Parathyroid adenoma (tissue), 2 donors: ENCODE measurements around the gene ATP13A3.
A peak's percentile ranks its signal among the peaks of the same experiment; 100 is the strongest.

Experiments used
- H2AFZ ChIP-seq: fragments of 300-600 bp; sonication (generic); one replicate; pipeline ENCODE4 v1.7.0; 2017; ENCODE audit warnings: antibody characterized with exemption, mild to moderate bottlenecking
- H3K27ac ChIP-seq: fragments of 300-600 bp; sonication (generic); one replicate; pipeline ENCODE4 v1.7.0; 2017
- H3K27me3 ChIP-seq: fragments of 300-600 bp; sonication (generic); one replicate; pipeline ENCODE4 v1.7.0; 2017; ENCODE audit warnings: low read length; ENCODE audit not compliant: control insufficient read depth, insufficient read depth
- H3K36me3 ChIP-seq: fragments of 300-600 bp; sonication (generic); one replicate; pipeline ENCODE4 v1.7.0; 2017; ENCODE audit warnings: low read length; ENCODE audit not compliant: control insufficient read depth, insufficient read depth
- H3K4me1 ChIP-seq: fragments of 300-600 bp; sonication (generic); one replicate; pipeline ENCODE4 v1.7.0; 2017; ENCODE audit warnings: control low read depth
- H3K4me2 ChIP-seq: fragments of 300-600 bp; sonication (generic); one replicate; pipeline ENCODE4 v1.7.0; 2017; ENCODE audit warnings: low read length
- H3K4me3 ChIP-seq: fragments of 300-600 bp; sonication (generic); one replicate; pipeline ENCODE4 v1.7.0; 2017; ENCODE audit warnings: low read depth, low read length
- H3K79me2 ChIP-seq: fragments of 300-600 bp; sonication (generic); one replicate; pipeline ENCODE4 v1.7.0; 2017; ENCODE audit warnings: control low read depth
- H3K9ac ChIP-seq: fragments of 300-600 bp; sonication (generic); one replicate; pipeline ENCODE4 v1.7.0; 2017; ENCODE audit warnings: mild to moderate bottlenecking
- H3K9me3 ChIP-seq: fragments of 300-600 bp; sonication (generic); one replicate; pipeline ENCODE4 v1.7.0; 2017; ENCODE audit warnings: low read length; ENCODE audit not compliant: control insufficient read depth
- CTCF ChIP-seq: fragments of 300-600 bp; sonication (generic); IDR thresholded peaks from one replicate; pipeline ENCODE4 v1.7.0; 2017; ENCODE audit warnings: antibody characterized with exemption, mild to moderate bottlenecking
- donor health status: primary hyperparathyroidism.

ATP13A3 gene

GRCh38 chr3:194518652-194519051 lies 31.9 kb upstream of the ATP13A3 start:
- TF ChIP-seq CTCF: no peak
- H3K27me3 ChIP-seq: no peaks in the 10 kb centered on the region
- no peak overlapping the region for H3K4me2 ChIP-seq

GRCh38 chr3:194517333-194517732 lies 30.5 kb upstream of the ATP13A3 start:
- no peak overlapping the region for H2AFZ ChIP-seq
- H3K36me3 ChIP-seq: no peaks in the 10 kb centered on the region
- no peaks in the 10 kb centered on the region for H3K9me3 ChIP-seq
- H3K4me2 ChIP-seq: no peak overlapping the region
- H3K27ac ChIP-seq: no peak overlapping the region
- TF ChIP-seq CTCF: no peak
- no peak overlapping the region for H3K9ac ChIP-seq
- H3K27me3 ChIP-seq: no peaks in the 10 kb centered on the region
- peaks cover 4% of the 10 kb centered on the region for H3K4me1 ChIP-seq
- no peak overlapping the region for H3K4me3 ChIP-seq
- no peaks in the 10 kb centered on the region for H3K79me2 ChIP-seq

More at GRCh38 chr3:194518652-194519051, 31.9 kb upstream of the ATP13A3 start:
- Histone ChIP-seq H3K36me3 (no peaks in the 10 kb centered on the region), H3K27ac (no peak overlapping the region), H2AFZ (no peak overlapping the region), H3K9ac (no peak overlapping the region), H3K4me1 (no peaks in the 10 kb centered on the region), H3K9me3 (no peaks in the 10 kb centered on the region), H3K4me3 (no peak overlapping the region), H3K79me2 (no peaks in the 10 kb centered on the region)

GRCh38 chr3:194514626-194515025 lies 27.8 kb upstream of the ATP13A3 start:
- Histone ChIP-seq H3K4me3 (no peak overlapping the region), H3K4me2 (no peak overlapping the region), H3K79me2 (no peaks in the 10 kb centered on the region), H3K36me3 (no peaks in the 10 kb centered on the region), H3K9ac (no peak overlapping the region), H3K9me3 (no peaks in the 10 kb centered on the region), H2AFZ (no peak overlapping the region), H3K27ac (no peak overlapping the region), H3K4me1 (peaks cover 4% of the 10 kb centered on the region), H3K27me3 (no peaks in the 10 kb centered on the region)
- TF ChIP-seq CTCF: no peak

GRCh38 chr3:194512895-194513601 lies 26.2 kb upstream of the ATP13A3 start:
- no peaks in the 10 kb centered on the region for H3K79me2 ChIP-seq
- H3K36me3 ChIP-seq: no peaks in the 10 kb centered on the region
- no peak overlapping the region for H3K9ac ChIP-seq
- no peaks in the 10 kb centered on the region for H3K27me3 ChIP-seq
- no peak overlapping the region for H3K4me2 ChIP-seq
- H2AFZ ChIP-seq: peak overlapping the region; percentile 82
- H3K4me3 ChIP-seq: no peak overlapping the region
- H3K4me1 ChIP-seq: peaks cover 4% of the 10 kb centered on the region
- H3K27ac ChIP-seq: peak overlapping the region; percentile 36
- H3K9me3 ChIP-seq: no peaks in the 10 kb centered on the region
- no peak for TF ChIP-seq CTCF
